HUES64 (cell line): Measurements from ENCODE around the gene CHI3L1.

Source experiments
- H3K27ac ChIP-seq: 2 replicates; pipeline ENCODE4 v1.7.0; 2013; ENCODE audit warnings: low read depth, low read length, inconsistent platforms
- H3K27me3 ChIP-seq: 2 replicates; pipeline ENCODE4 v1.6.1; 2013; ENCODE audit warnings: mild to moderate bottlenecking, low read length; ENCODE audit not compliant: insufficient read depth
- H3K36me3 ChIP-seq: 2 replicates; pipeline ENCODE4 v1.6.1; 2013; ENCODE audit warnings: mild to moderate bottlenecking, low read length; ENCODE audit not compliant: insufficient read depth
- H3K4me1 ChIP-seq: 2 replicates; pipeline ENCODE4 v1.6.1; 2013; ENCODE audit warnings: mild to moderate bottlenecking, low read length, moderate library complexity; ENCODE audit not compliant: insufficient read depth
- H3K4me3 ChIP-seq: 2 replicates; pipeline ENCODE4 v1.5.1; 2013; ENCODE audit warnings: mild to moderate bottlenecking, low read length, moderate library complexity
- H3K9ac ChIP-seq: 2 replicates; pipeline ENCODE4 v1.6.1; 2013; ENCODE audit warnings: mild to moderate bottlenecking, low read depth, low read length
- H3K9me3 ChIP-seq: 2 replicates; pipeline ENCODE4 v1.6.1; 2013; ENCODE audit warnings: low read depth, low read length; ENCODE audit not compliant: insufficient read depth
- WGBS: fragments of 150-250, 120-280 bp; methylation state at CpG from one replicate; pipeline ENCODE4 v1.1.7; 2013; ENCODE audit warnings: missing lambda C conversion rate; 5-methylcytosine and 5-hydroxymethylcytosine counted together

The CHI3L1 gene

GRCh38 chr1:203217139-203217655 is 30.7 kb upstream of the CHI3L1 start:
- H3K27ac ChIP-seq = no peak overlapping the region
- peaks cover 15% of the 10 kb centered on the region for H3K4me1 ChIP-seq
- no peaks in the 10 kb centered on the region for H3K9me3 ChIP-seq
- H3K36me3 ChIP-seq = no peaks in the 10 kb centered on the region
- WGBS = 72% methylated on average over 6 of the region's 6 CpGs
- no peak overlapping the region for H3K9ac ChIP-seq
- H3K4me3 ChIP-seq = no peak overlapping the region
- no peaks in the 10 kb centered on the region for H3K27me3 ChIP-seq

- Histone ChIP-seq H3K27me3 (no peaks in the 10 kb centered on the region), H3K9ac (no peak overlapping the region), H3K4me1 (peaks cover 15% of the 10 kb centered on the region), H3K4me3 (no peak overlapping the region), H3K9me3 (no peaks in the 10 kb centered on the region), H3K36me3 (no peaks in the 10 kb centered on the region), H3K27ac (no peak overlapping the region)
- 35% methylated on average over 19 of the region's 19 CpGs for WGBS
These were observed 30.0 kb upstream of the CHI3L1 start for GRCh38 chr1:203216274-203217138.

- Histone ChIP-seq H3K36me3 (no peaks in the 10 kb centered on the region), H3K9ac (no peak overlapping the region), H3K27ac (no peak overlapping the region), H3K4me1 (peaks cover 15% of the 10 kb centered on the region), H3K9me3 (no peaks in the 10 kb centered on the region), H3K27me3 (no peaks in the 10 kb centered on the region), H3K4me3 (no peak overlapping the region)
- WGBS = 69% methylated on average over 9 of the region's 9 CpGs
These were observed 29.1 kb upstream of the CHI3L1 start for GRCh38 chr1:203215573-203215972.

DNA sequence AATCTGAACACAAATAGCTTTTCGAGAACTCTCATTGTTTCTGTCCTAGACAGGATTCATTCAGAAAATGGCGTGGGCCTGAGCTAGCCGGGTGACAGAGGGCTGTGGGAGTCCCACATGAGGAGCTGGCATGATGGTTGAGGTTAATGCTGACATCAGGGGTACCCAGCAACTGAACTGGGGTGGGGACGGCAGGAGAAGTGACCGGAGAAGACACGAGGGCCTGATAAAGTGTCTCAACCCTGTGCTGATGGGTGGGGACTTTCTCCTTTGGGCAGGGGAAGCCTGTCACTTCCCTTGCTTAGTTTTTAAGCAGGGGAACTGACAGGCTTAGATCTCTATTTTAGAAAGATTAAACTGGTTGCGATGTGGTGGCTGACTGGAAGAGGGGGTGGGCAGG is 28.4 kb upstream of the CHI3L1 start:
- H3K36me3 ChIP-seq = no peaks in the 10 kb centered on the region
- H3K27ac ChIP-seq = no peak overlapping the region
- no peak overlapping the region for H3K9ac ChIP-seq
- H3K9me3 ChIP-seq = no peaks in the 10 kb centered on the region
- WGBS = 93% methylated on average over 7 of the region's 7 CpGs
- H3K4me3 ChIP-seq = no peak overlapping the region
- H3K27me3 ChIP-seq = no peaks in the 10 kb centered on the region
- peaks cover 15% of the 10 kb centered on the region for H3K4me1 ChIP-seq

DNA sequence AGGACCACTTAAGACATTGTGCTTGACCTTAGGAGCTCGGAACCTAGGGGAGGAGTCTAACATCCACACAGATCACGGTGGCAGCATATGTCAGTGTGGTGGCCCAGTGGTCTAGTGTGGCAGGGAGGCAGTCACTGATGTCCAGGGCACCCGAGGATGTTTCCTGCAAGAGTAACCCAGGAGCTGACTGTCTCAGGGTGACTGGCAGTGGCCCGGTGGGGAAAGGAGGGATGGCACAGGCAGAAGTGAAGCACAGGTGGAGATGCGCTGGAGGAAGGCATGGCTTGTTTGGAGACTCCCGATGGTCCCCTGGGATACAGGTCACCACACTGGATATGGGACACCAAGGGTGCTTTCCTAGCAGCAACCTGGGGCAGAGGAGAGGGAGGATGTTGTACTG is 26.6 kb upstream of the CHI3L1 start:
- no peaks in the 10 kb centered on the region for H3K27me3 ChIP-seq
- H3K9me3 ChIP-seq = no peaks in the 10 kb centered on the region
- H3K4me1 ChIP-seq = peaks cover 15% of the 10 kb centered on the region
- H3K27ac ChIP-seq = no peak overlapping the region
- no peak overlapping the region for H3K9ac ChIP-seq
- WGBS = 88% methylated on average over 6 of the region's 6 CpGs
- no peaks in the 10 kb centered on the region for H3K36me3 ChIP-seq
- no peak overlapping the region for H3K4me3 ChIP-seq

GRCh38 chr1:203211812-203212211 is 25.3 kb upstream of the CHI3L1 start:
- 94% methylated on average over 3 of the region's 3 CpGs for WGBS
- Histone ChIP-seq H3K36me3 (no peaks in the 10 kb centered on the region), H3K4me1 (peaks cover 8% of the 10 kb centered on the region), H3K4me3 (no peak overlapping the region), H3K9ac (no peak overlapping the region), H3K9me3 (no peaks in the 10 kb centered on the region), H3K27ac (no peak overlapping the region), H3K27me3 (no peaks in the 10 kb centered on the region)

DNA sequence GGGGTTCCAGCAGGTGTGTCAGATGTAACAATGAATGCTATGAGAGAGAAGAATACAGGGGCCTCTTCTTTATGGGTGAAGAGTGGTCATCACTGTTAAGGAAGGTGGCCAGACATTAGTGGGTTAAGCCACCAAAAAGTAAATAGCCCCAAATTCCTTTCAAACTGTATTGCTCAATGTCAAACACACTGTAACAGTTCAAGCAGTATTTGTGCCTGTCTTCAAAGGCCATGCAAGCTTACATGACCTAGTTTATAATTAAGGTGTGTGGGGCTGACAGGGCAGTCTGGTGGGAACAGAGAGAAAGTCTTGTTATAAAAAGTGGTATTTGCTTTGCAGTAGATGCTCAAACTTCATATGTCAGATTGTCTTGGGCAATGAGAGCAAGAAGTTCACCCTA is 24.5 kb upstream of the CHI3L1 start:
- Histone ChIP-seq H3K4me1 (peaks cover 3% of the 10 kb centered on the region), H3K27ac (no peak overlapping the region), H3K27me3 (no peaks in the 10 kb centered on the region), H3K4me3 (no peak overlapping the region), H3K9me3 (no peaks in the 10 kb centered on the region), H3K9ac (no peak overlapping the region), H3K36me3 (no peaks in the 10 kb centered on the region)

DNA sequence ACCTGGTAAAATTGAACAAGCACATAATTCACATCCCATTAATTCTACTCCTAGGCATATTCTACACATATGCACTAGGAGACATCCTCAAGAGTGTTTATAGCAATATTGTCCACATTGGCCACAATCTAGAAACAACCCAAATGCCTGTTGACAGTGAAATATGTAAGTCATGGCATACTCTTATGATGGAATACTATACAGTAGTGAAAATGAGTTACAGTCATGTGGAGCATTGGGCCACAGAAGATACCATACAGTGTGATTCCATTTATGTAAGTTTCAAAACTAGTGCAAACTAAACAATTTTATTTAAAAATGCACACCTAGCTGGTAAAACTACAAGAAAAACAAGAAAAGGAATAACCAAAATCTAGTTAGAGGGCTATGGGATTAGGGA is 23.8 kb upstream of the CHI3L1 start:
- Histone ChIP-seq H3K9me3 (no peaks in the 10 kb centered on the region), H3K4me1 (no peaks in the 10 kb centered on the region), H3K4me3 (no peak overlapping the region), H3K27ac (no peak overlapping the region), H3K27me3 (no peaks in the 10 kb centered on the region), H3K9ac (no peak overlapping the region), H3K36me3 (no peaks in the 10 kb centered on the region)

DNA sequence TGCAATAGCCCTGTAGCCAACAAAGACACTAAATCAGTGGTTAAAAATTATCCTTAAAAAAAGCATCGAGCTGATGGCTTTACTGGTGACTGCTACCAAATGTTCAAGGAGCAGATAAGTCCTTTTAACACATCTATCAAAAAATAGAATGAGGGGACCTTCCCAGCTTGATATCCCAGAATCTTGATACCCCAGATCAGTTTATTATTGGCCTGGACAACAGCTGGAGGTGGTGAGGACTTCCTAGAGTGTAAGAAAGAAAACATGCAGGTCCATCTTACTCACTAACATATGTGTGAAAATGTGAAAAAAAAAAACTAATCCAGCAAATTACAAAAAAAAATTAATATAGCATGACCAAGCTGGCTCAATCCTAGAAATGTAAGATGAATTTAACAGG is 21.7 kb upstream of the CHI3L1 start:
- Histone ChIP-seq H3K4me1 (no peaks in the 10 kb centered on the region), H3K27ac (no peak overlapping the region), H3K9me3 (no peaks in the 10 kb centered on the region), H3K4me3 (no peak overlapping the region), H3K27me3 (no peaks in the 10 kb centered on the region), H3K36me3 (no peaks in the 10 kb centered on the region), H3K9ac (no peak overlapping the region)
- WGBS = 89% methylated on average over 1 of the region's 1 CpG

GRCh38 chr1:203207751-203208150 is 21.2 kb upstream of the CHI3L1 start:
- Histone ChIP-seq H3K4me1 (no peaks in the 10 kb centered on the region), H3K27me3 (no peaks in the 10 kb centered on the region), H3K9me3 (no peaks in the 10 kb centered on the region), H3K9ac (no peak overlapping the region), H3K36me3 (no peaks in the 10 kb centered on the region), H3K27ac (no peak overlapping the region), H3K4me3 (no peak overlapping the region)
- WGBS = 89% methylated on average over 2 of the region's 2 CpGs

DNA sequence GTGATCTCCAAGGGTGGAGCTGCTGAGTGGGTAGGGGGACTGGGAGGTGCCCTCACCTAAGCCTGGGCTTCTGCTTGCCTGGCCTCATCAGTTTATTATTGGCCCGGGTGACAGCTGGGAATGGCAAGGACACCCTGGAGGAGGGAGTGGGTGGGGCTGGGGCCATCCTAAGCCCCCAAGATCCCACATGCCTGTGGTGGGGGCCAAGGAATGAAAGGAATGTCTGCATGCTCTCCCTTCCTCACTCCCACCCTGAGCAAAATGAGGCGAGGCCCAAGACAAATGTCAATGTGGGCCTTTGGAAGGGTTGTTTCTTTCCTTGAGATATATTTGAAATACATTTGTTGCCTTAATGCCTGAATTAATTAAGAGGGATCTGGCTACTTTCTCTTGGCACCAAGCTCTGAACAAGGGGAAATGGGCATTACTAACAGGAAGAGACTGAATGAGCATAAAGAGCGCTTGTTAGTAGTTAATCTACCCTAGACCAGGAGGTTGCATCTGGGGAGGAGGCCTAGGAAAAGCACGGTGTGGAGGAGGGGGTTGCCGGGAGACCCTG is 19.7 kb upstream of the CHI3L1 start:
- no peak overlapping the region for H3K4me3 ChIP-seq
- H3K27ac ChIP-seq = no peak overlapping the region
- WGBS = 94% methylated on average over 3 of the region's 5 CpGs
- H3K36me3 ChIP-seq = no peaks in the 10 kb centered on the region
- no peaks in the 10 kb centered on the region for H3K4me1 ChIP-seq
- H3K9me3 ChIP-seq = no peaks in the 10 kb centered on the region
- no peaks in the 10 kb centered on the region for H3K27me3 ChIP-seq
- no peak overlapping the region for H3K9ac ChIP-seq
